KBM-7 (cell line): ENCODE data around the gene MACROD2.
"Not testable (repeated sequence)": the region's sequence is repeated elsewhere in the genome, so short reads cannot be mapped to it uniquely, and the experiment has no call there.

Source experiments
- DNase-seq: peaks from one replicate; pipeline ENCODE4 v3.0.0-alpha.2; 2015
- in situ Hi-C: fragments of 300-500 bp; cut with MboI; formaldehyde crosslinking; loops from 2 replicates; pipeline ENCODE4 v1.14.3; 2020; ENCODE audit warnings: low sequenced_read_pairs, low pct_unique_long_range_greater_than_20kb, mixed read lengths

The MACROD2 gene

GRCh38 chr20:15763366-15763765 is 1768.0 kb downstream of the MACROD2 start:
- in situ Hi-C loops: no loop called here
- DNase-seq: no peak

DNA sequence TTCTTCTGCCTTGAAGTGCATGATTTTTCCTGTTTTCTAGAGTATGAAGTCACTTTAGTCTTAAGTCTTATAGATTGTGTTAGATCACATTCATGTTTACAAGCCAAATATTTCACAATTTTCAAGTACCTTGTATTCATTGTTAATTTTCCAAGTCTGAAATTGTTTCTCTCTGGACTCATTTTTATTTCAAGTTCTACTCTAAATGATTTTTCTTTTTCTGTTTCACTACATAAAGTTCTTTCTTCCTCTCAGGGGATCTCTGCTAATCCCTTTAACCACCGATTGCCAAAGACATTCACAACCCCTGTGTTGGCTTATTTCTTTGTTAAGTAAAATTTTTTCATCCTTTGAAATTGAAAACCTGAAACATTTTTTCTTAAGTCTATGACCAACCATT is 1772.3 kb downstream of the MACROD2 start:
- DNase-seq: no peak
- in situ Hi-C loops: no loop called here

GRCh38 chr20:15767999-15768741 is 1772.9 kb downstream of the MACROD2 start:
- in situ Hi-C loops: no loop called here
- no peak for DNase-seq

DNA sequence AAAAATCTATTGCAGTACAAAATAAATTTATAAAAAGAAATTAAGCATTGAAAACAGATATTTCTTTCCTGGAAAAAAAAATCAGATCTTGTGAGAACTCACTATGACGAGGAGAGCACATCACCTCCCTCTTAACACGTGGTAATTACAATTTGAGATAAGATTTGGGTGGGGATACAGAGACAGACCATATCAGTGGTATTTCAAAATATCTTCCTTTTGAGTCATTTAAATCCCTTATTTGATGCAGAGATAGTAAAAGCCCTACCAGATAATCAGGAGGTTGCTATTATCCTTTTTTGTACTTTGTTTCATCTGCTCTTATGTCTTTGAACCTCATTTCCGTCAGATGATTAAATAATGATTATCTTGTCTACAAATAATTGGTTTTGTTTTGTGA is 1777.5 kb downstream of the MACROD2 start:
- DNase-seq: no peak
- in situ Hi-C loops: no loop called here

GRCh38 chr20:15774926-15775325 is 1779.6 kb downstream of the MACROD2 start:
- DNase-seq: no peak
- in situ Hi-C loops: no loop called here

DNA sequence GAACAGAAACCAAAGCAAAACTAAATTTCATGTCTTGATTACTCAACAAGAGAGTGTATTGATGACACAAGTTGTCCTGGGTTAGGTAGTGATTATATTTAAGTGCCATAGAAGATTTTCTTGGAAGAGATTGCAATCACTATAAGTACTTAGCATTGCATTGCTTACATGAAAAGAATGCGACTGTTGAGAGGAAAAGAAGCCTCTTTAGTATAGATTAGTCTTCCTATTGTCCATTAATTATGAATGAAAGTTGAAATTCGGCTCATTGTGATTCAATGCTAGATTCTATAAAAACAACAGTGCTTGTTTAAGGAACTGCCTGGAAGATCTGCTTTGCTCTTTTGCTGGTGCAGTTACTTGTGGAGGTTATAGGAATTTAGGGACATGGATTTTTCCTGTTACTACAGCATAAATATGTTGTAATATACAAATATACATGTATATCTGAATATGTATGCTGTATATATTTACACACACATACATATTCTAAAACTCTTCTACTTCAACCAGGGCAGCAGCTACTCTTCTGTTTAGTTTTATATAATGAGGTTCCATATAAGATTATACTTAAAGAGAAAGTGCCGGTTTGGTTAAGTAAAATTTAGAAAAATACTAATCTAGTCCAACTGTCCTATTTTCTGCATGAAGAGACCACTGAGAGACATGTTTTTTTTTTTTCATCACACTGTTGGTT is 1781.6 kb downstream of the MACROD2 start:
- in situ Hi-C loops: no loop called here
- no peak for DNase-seq

GRCh38 chr20:15784020-15784419 is 1788.7 kb downstream of the MACROD2 start:
- in situ Hi-C loops: no loop called here
- no peak for DNase-seq

- in situ Hi-C loops: no loop called here
- DNase-seq: no peak
Measured at GRCh38 chr20:15789079-15789478, 1793.8 kb downstream of the MACROD2 start.

DNA sequence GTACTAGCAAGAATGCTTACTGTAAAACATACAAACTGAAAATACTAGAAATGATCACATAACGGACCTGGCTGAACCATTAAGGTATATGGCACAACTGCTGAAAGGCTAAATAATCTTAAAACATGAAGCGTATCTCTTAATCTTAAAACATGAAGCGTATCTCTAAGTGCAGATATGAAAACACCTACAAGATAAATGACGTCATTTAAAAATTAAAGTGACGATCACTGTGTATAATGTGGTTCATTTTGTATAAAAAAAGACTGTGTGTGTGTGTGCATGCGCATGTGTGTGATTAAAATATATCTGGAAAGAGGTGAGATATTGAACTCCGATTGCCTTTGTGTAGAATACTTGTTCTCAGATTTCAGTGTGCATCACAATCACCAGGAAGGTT is 1797.5 kb downstream of the MACROD2 start:
- no peak for DNase-seq
- in situ Hi-C loops: no loop called here

GRCh38 chr20:15794409-15794808 is 1799.1 kb downstream of the MACROD2 start:
- in situ Hi-C loops: no loop called here
- no peak for DNase-seq

DNA sequence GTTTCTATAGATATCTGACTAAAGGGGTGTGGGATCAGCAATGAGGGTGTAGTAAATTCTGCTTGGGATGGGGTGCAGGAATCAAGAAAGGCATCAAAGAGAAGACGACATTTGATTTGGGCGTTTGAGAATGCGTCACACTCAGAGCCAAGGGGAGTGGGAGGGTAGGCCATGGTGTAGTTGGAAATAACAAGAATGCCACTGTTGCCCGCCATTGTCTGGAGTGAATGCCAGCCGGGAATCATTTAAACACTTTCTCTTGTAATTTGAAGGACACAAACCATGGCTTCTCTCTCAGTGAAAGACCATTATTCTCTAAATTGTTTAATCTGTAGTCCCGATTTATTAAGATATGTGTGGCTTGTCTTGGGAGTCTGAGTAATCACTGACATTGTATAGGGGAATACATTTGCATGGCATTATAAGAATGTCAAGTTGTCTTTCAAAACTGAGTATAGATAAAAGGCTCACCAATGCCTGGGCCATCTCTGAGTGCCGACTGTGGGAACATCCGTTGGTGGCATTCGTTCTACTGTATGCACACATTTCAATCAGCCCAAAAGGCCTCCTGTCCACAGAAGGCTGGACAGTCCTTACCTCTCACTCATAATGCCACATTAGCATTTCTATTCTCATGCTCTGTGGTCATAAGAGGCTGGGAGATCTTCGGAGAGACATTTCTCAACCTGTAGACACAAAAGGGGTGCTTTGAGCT is 1800.1 kb downstream of the MACROD2 start:
- DNase-seq: no peak
- in situ Hi-C loops: no loop called here

DNA sequence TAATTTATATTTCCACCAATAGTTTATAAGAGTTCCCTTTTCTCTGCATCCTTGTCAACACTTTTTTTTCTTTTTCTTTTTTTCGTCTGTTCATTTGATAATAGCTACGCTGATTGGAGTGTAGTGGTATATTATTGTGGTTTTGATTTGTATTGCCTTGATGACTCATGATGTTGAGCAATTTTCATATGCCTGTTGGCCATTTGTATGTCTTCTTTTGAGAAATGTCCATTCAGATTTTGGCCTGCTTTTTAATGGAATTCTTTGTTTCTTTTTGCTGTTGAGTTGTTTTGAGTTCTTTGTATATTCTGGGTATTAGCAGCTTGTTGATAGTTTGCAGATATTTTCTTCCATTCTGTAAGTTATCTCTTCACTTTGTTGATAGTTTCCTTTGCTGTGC is 1804.6 kb downstream of the MACROD2 start:
- in situ Hi-C loops: no loop called here
- DNase-seq: no peak

DNA sequence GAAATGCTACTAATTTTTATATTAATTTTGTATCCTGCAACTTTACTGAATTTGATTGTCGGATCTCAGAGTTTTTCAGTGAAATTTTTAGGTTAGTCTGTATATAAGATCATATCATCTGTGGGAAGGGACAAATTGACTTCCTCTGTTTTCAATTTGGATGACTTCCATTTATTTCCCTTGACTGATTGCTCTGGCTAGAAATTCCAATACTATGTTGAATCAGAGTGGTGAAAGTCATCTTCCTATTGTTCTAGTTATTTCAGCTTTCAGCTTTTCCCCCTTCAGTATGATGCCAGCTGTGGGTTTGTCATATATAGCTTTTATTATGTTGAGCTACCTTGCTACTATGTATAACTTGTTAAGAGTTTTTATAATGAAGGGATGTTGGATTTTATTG is 1806.7 kb downstream of the MACROD2 start:
- in situ Hi-C loops: no loop called here
- no peak for DNase-seq

DNA sequence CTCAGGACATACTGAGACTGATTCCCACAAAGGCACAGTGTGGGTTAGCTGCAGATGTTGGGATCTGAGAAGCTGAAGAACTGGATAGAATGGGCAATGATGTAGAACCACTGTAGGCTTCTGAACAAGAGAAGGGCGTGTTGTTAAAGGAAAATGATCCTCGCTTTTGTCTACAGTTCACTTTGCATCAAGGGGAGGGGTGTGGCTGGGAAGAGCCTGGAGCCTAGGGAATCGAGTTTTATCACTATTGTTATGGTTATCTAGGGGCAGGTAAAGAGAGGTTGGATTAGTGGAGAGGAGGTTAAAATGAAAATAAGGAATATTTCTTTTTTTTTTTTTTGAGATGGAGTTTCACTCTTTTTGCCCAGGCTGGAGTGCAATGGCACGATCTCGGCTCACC is 1809.8 kb downstream of the MACROD2 start:
- in situ Hi-C loops: no loop called here
- no peak for DNase-seq

DNA sequence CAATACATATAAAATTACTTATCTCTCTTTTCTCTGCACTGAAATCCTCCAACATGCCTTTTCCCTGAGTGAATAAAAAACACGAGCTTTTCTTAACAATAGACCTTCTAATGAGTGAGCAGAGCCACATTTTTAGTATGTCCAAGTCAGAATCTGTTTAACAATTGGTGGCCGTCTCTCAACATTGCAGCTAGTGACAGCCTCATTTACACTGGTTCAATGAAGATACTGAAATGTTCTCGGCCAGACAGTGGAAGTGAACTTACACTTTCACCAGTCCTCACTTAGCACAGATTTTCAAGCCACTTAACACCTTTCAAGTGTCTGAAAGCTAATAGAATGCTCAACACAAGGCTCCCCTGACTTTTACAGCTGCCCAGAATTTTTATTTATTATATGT is 1810.8 kb downstream of the MACROD2 start:
- in situ Hi-C loops: no loop called here

DNA sequence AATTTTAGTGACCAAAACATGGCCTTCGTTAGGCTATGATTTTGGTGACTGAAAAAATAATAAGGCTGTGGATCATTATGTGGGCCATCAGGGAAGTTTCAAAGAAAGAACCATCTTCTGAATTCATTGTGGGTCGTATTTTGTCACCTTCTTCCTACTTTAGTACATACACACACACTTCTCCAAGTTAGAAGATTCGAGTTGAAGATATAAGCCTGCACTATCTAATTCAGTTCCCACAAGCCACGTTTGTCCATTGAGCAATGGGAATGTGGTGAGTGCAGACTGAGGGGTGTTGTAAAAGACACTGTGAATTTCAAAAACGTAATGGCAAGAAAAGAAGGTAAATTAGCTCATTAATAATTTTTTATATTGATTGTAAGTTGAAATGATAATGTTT is 1812.0 kb downstream of the MACROD2 start:
- no peak for DNase-seq
- in situ Hi-C loops: no loop called here

More for the DNA sequence above, 1810.8 kb downstream of the MACROD2 start:
- no peak for DNase-seq

DNA sequence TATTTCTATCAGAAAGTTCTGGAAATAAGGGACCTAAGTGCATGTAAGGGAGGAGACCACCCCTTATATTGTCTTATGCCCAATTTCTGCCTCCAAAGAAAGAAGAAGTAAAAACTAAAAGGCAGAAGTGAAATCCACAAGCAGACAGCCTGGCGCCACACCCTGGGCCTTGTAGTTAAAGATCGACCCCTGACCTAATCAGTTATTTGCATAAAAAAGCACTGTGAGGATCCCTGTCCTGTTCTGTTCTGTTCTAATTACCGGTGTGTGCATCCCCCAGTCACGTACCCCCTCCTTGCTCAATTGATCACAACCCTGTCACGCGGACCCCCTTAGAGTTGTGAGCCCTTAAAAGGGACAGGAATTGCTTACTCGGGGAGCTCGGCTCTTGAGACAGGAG is 1812.5 kb downstream of the MACROD2 start:
- in situ Hi-C loops, DNase-seq: not testable (repeated sequence)

GRCh38 chr20:15811951-15812350 is 1816.6 kb downstream of the MACROD2 start:
- no peak for DNase-seq
- in situ Hi-C loops: no loop called here

GRCh38 chr20:15812696-15813095 is 1817.4 kb downstream of the MACROD2 start:
- DNase-seq: no peak
- in situ Hi-C loops: no loop called here

DNA sequence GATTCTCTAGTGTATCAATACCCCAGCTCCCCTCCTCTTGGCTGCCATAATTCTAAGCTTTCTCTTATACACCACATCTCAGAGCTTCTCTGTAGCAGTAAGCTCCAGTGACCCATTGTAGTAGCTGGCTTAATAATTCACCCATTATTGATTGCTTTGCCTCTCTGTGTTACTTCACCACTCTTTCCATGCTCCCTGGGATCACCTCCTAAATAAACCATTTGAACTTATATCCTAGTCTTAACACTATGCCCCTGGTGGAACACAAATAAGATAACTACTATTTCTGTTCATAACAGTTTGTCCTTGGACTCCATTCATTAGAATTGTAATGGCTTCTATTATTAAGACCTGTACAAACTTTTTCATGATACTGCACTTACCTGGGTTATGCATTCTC is 1819.0 kb downstream of the MACROD2 start:
- no peak for DNase-seq
- in situ Hi-C loops: no loop called here
